Measurements from ENCODE around the gene SATB1. TPM values are rescaled to one million over a fixed set of nuclear protein-coding genes. Genes with fewer than 3 reads are reported as not detected.

SATB1 gene
- total RNA-seq, 2 experiments from 2014 or later = 303 to 305 TPM

DNA sequence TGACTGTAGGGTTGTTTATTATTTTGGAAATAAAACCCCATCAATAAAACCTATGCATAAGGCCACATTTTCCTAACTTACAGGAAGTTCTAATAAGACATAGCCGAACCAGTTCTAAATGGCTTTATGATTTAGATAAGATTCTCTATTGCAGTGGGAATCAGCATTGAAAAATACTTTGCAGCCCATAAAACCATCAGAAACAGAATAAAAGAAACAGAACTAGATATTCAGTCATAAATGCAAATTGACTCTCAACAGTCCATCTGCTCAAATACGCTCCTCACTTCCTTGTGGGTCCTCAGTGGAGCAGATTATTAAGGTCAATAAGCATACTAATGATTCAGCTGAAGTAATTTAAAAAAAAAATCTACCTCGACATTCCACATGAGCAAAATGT is 8.8 kb downstream of the SATB1 start:
- intact Hi-C loops (cut with micrococcal nuclease) = no loop called here
- Mint-ChIP-seq H3K36me3 (ENCODE audit: low read depth) (peaks cover 85% of the 10 kb centered on the region), H3K4me1 (ENCODE audit: low read depth) (peaks cover 92% of the 10 kb centered on the region), H3K4me3 (peak overlapping the region; percentile 36), H3K27ac (peak overlapping the region; percentile 86), H3K27me3 (ENCODE audit: low read depth) (no peaks in the 10 kb centered on the region), H3K9me3 (no peaks in the 10 kb centered on the region)
- no peak for DNase-seq
- CTCF ChIA-PET = no interaction called here

DNA sequence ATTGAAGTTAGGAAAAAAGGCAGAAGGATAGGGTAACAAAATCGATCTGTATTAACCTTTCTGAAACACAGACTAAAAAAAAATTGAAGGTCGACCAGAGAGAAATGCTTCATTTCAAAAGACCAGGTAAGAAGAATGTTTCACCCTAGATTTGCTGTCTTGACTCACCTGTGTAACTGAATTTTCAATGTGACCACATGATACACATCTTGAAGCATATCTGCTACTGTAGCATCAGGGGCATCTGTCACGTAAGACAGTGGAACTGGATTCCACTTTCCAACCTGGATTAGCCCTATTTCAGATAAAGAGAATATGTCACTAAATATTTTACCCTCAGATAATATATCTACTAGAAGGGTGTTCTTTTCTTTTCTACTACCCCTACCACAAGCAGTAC is 9.3 kb downstream of the SATB1 start:
- Mint-ChIP-seq H3K9me3 (no peaks in the 10 kb centered on the region), H3K4me3 (peak overlapping the region; percentile 36), H3K27me3 (ENCODE audit: low read depth) (no peaks in the 10 kb centered on the region), H3K27ac (peak overlapping the region; percentile 86), H3K36me3 (ENCODE audit: low read depth) (peaks cover 83% of the 10 kb centered on the region), H3K4me1 (ENCODE audit: low read depth) (peaks cover 92% of the 10 kb centered on the region)
- intact Hi-C loops (cut with micrococcal nuclease) = no loop called here
- CTCF ChIA-PET = no interaction called here
- no peak for DNase-seq

DNA sequence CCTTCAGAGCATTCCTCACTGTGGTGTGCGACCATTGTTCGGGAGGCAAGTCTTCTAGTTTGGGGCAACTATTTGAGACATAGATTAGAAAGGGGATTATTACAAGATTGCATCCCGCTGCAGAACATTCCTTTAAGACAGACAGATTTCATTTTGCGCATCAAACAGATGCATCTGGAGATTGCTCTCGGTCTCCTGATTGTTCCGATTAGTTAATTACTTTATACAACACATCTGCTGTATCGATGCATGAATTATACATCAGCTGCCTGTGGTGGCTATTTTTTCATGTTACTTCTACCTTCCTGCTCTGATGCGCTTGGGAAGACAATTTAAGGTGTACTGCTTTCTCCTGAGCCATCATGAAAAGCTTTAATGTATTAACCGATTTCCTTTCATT is 10.0 kb downstream of the SATB1 start:
- H3K36me3 Mint-ChIP-seq (ENCODE audit: low read depth) = peaks cover 83% of the 10 kb centered on the region
- peaks cover 91% of the 10 kb centered on the region for H3K4me1 Mint-ChIP-seq (ENCODE audit: low read depth)
- CTCF ChIA-PET = no interaction called here
- peak overlapping the region; percentile 79 for H3K27ac Mint-ChIP-seq
- intact Hi-C loops (cut with micrococcal nuclease) = no loop called here
- no peaks in the 10 kb centered on the region for H3K27me3 Mint-ChIP-seq (ENCODE audit: low read depth)
- H3K4me3 Mint-ChIP-seq = peak overlapping the region; percentile 38
- no peak for DNase-seq
- H3K9me3 Mint-ChIP-seq = no peaks in the 10 kb centered on the region

DNA sequence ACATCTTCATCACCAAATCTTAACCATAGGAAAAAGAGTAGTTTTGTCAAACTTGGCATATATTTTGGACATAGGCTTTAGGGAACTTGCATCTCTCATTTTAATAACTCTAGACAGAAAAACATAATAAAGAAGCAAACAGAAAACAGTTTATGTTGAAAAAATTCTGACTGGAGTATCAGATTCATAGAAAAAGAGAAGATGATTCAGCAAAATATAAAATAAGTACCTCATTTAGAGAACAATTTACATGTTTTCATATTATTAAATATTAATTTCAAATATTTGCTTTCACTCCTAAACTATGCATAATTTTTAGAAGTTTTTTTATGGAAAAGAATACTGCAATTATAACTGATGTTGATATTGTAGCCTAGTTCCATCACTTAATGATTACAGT is 12.5 kb downstream of the SATB1 start:
- peaks cover 90% of the 10 kb centered on the region for H3K4me1 Mint-ChIP-seq (ENCODE audit: low read depth)
- no peak for DNase-seq
- peaks cover 78% of the 10 kb centered on the region for H3K36me3 Mint-ChIP-seq (ENCODE audit: low read depth)
- H3K9me3 Mint-ChIP-seq = no peaks in the 10 kb centered on the region
- peak overlapping the region; percentile 86 for H3K27ac Mint-ChIP-seq
- H3K27me3 Mint-ChIP-seq (ENCODE audit: low read depth) = no peaks in the 10 kb centered on the region
- intact Hi-C loops (cut with micrococcal nuclease) = loop anchor here (1.0 to 2.0 kb wide), 2 partner anchors 8 to 14 kb away; no protein-coding TSS in a partner anchor
- H3K4me3 Mint-ChIP-seq = peak overlapping the region; percentile 69
- CTCF ChIA-PET = no interaction called here

DNA sequence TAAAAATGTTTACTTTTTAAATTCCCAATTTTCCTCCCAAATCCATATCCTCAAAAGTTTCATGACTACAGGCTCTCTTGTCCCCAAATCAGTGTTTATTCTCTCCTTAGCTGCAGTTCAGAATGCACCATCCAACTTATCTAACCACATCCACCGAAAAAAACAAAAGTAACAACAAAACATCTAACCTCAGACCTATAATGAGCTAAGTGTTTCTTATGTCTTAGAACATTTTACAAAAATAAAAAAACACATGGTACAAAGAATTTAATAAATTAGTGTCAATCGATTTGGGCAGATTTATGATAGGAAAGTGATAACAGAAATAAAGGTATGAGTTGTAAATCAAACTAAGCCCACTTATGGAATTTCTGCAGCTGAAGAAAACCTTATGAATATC is 13.6 kb downstream of the SATB1 start:
- CTCF ChIA-PET = interaction anchor here (0.7 kb wide), 2 partner anchors 573 to 1020 kb away, joined by 3 to 6 read pairs; no protein-coding TSS in a partner anchor
- H3K27ac Mint-ChIP-seq = peak overlapping the region; percentile 86
- DNase-seq = no peak
- peaks cover 77% of the 10 kb centered on the region for H3K36me3 Mint-ChIP-seq (ENCODE audit: low read depth)
- peak overlapping the region; percentile 69 for H3K4me3 Mint-ChIP-seq
- intact Hi-C loops (cut with micrococcal nuclease) = no loop called here
- H3K9me3 Mint-ChIP-seq = no peaks in the 10 kb centered on the region
- H3K27me3 Mint-ChIP-seq (ENCODE audit: low read depth) = no peaks in the 10 kb centered on the region
- peaks cover 90% of the 10 kb centered on the region for H3K4me1 Mint-ChIP-seq (ENCODE audit: low read depth)

DNA sequence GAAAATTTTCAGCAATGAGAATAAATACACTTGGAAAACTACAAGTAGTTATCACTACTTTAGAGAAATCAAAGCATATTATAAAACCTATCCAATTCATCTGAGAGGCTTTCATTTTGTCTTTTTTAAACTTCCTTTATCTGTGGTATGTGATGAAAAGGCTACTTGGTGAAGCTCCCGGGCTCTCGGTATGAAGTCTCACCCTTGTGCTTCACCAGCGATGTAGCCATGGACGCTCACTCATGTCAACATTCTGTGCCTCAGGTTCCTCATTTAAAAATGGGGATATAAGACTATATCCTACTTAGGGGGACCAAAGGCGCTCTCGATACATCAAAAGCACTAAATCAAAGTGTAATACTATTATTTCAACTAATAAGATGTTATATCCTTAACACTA is 14.9 kb downstream of the SATB1 start:
- CTCF ChIA-PET = interaction anchor here (0.9 kb wide), 1 partner anchor 15 kb away, joined by 3 read pairs; no protein-coding TSS in a partner anchor
- DNase-seq = no peak
- H3K36me3 Mint-ChIP-seq (ENCODE audit: low read depth) = peaks cover 75% of the 10 kb centered on the region
- peak overlapping the region; percentile 65 for H3K4me3 Mint-ChIP-seq
- intact Hi-C loops (cut with micrococcal nuclease) = no loop called here
- H3K27me3 Mint-ChIP-seq (ENCODE audit: low read depth) = no peaks in the 10 kb centered on the region
- peaks cover 91% of the 10 kb centered on the region for H3K4me1 Mint-ChIP-seq (ENCODE audit: low read depth)
- H3K27ac Mint-ChIP-seq = peak overlapping the region; percentile 89
- H3K9me3 Mint-ChIP-seq = no peaks in the 10 kb centered on the region

DNA sequence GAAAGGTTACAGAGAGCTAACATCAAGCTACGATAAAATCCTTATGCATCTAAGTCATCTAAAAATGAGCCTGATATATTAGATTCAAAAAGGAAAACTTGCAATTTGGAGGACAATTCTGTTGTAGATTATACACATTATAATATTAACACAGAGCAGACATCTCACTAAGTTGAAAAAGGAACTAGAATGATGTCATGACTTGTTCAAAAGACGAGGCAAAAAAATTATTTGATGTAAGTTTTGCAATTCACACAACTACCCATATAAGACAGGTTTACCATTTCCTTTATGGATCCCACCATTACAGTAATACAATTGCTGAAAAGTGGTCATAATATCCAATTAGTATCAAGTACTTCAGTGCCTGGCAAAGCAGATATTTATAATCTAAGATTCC is 15.9 kb downstream of the SATB1 start:
- peaks cover 71% of the 10 kb centered on the region for H3K36me3 Mint-ChIP-seq (ENCODE audit: low read depth)
- H3K4me1 Mint-ChIP-seq (ENCODE audit: low read depth) = peaks cover 91% of the 10 kb centered on the region
- no peak for DNase-seq
- peak overlapping the region; percentile 65 for H3K4me3 Mint-ChIP-seq
- peak overlapping the region; percentile 89 for H3K27ac Mint-ChIP-seq
- H3K27me3 Mint-ChIP-seq (ENCODE audit: low read depth) = no peaks in the 10 kb centered on the region
- intact Hi-C loops (cut with micrococcal nuclease) = loop anchor here (5.0 kb wide), 1 partner anchor 33 kb away; no protein-coding TSS in a partner anchor
- no peaks in the 10 kb centered on the region for H3K9me3 Mint-ChIP-seq
- CTCF ChIA-PET = interaction anchor here (0.9 kb wide), 1 partner anchor 14 kb away, joined by 3 read pairs; no protein-coding TSS in a partner anchor

DNA sequence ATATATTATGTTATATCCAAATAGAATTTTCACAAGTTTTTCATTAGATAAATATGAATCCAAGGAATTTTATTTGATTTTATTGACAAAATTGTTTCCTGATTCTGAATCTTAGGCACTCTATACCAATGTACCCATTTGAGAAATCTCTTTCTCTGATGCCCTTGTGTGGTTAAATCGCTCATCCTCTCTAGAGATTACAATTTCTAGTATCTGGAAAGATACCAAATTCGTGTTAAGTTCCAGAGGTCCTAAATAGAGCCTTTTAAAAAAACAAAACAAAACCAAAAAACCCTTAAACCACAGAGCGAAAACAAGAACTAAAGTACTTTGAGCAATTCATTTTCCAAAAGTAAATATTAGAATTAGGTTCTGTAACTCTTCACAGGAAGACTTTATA is 20.0 kb downstream of the SATB1 start:
- DNase-seq = no peak
- Mint-ChIP-seq H3K4me1 (ENCODE audit: low read depth) (peaks cover 98% of the 10 kb centered on the region), H3K27ac (peak overlapping the region; percentile 78), H3K36me3 (ENCODE audit: low read depth) (peaks cover 79% of the 10 kb centered on the region), H3K9me3 (no peaks in the 10 kb centered on the region), H3K27me3 (ENCODE audit: low read depth) (no peaks in the 10 kb centered on the region), H3K4me3 (peak overlapping the region; percentile 39)
- CTCF ChIA-PET = interaction anchor here (1.0 kb wide), 1 partner anchor 16 kb away, joined by 5 read pairs; no protein-coding TSS in a partner anchor
- intact Hi-C loops (cut with micrococcal nuclease) = loop anchor here (5.0 kb wide), 1 partner anchor 37 kb away; no protein-coding TSS in a partner anchor

DNA sequence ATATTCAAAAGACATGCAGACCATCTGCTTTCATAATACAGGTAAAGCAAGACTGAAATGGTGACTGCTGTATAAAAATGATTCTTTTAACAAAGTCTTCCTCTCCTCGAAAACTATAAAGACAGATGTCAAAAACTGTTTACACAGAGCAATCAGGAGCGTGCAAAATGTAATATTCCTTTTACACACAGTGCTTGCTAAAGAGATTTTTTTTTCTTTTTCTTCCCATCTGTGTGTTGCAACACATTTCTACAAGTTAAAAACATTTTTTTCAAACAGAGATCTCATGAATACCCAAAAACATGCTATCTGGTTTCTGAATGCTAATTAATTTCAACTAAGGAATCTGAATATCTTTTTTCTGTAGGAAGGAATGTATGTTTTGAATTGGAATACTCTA is 22.1 kb downstream of the SATB1 start:
- DNase-seq = no peak
- Mint-ChIP-seq H3K27me3 (ENCODE audit: low read depth) (no peaks in the 10 kb centered on the region), H3K9me3 (no peaks in the 10 kb centered on the region), H3K4me3 (peak overlapping the region; percentile 49), H3K36me3 (ENCODE audit: low read depth) (peaks cover 81% of the 10 kb centered on the region), H3K4me1 (ENCODE audit: low read depth) (peaks cover 96% of the 10 kb centered on the region), H3K27ac (peak overlapping the region; percentile 87)
- CTCF ChIA-PET = interaction anchor here (0.7 to 2.0 kb wide), 3 partner anchors 13 to 1475 kb away, joined by 3 to 5 read pairs (median 4); no protein-coding TSS in a partner anchor
- intact Hi-C loops (cut with micrococcal nuclease) = no loop called here

DNA sequence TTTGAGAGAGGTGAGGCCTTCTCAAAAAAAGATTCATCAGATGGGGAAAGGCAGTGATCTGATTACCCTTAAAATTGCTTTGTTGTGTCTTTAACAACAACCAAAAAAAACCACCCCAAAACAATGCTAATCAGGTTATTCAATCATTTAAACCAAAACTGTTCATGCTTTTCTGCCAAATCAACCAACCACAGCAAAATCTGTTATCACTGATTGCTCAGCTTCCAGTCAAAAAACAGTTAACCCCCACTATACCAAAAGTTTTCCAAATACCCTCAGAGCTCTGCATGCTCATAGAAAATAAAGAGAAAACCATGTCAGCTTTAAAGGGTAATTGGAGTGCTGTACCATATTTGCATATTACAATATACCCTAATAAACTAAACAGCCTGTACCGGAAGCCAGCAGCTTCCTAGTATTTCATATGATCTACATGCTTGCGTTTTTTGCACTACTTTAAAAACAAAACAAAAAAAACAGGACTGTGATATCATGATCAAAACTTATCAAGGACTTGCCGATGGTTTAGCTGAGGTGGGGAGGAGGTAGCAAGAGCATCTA is 22.8 kb downstream of the SATB1 start:
- intact Hi-C loops (cut with micrococcal nuclease) = no loop called here
- peak; percentile 8 for DNase-seq
- no peaks in the 10 kb centered on the region for H3K27me3 Mint-ChIP-seq (ENCODE audit: low read depth)
- H3K27ac Mint-ChIP-seq = peak overlapping the region; percentile 87
- no peaks in the 10 kb centered on the region for H3K9me3 Mint-ChIP-seq
- peak overlapping the region; percentile 49 for H3K4me3 Mint-ChIP-seq
- peaks cover 96% of the 10 kb centered on the region for H3K4me1 Mint-ChIP-seq (ENCODE audit: low read depth)
- H3K36me3 Mint-ChIP-seq (ENCODE audit: low read depth) = peaks cover 79% of the 10 kb centered on the region
- CTCF ChIA-PET = interaction anchor here (0.7 to 2.4 kb wide), 5 partner anchors 12 to 1474 kb away, joined by 3 to 10 read pairs (median 5); no protein-coding TSS in a partner anchor

DNA sequence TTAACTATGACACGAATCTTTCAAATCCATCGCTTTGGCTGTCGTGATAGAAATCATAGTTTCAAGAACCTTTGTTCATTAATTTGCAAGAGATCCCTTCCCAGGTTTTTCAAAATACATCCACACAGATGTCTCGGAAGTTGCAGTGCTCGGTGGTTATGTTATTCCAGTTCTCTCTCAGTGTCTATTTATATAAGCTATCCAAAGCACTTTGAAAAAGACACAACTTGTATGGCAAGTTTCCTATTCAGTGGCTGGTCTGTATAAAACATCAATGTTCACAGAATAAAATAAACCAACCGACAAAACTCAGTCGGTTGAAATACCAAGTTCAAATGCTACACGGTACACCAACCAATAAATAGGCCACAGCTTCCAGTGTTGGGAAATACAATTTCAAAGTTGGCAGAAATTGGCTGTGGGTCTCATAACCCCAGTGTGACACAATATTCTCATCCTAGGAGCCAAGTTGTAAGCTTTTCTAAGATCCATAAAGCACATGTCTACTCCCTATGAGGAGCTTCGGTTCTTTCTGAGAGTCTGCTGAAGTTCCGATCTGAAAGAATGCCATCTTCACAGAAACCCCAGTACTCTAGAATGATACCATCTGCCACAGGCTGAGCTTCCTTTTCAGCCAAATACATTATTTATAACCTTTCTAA is 23.7 kb downstream of the SATB1 start:
- Mint-ChIP-seq H3K27ac (peak overlapping the region; percentile 87), H3K9me3 (no peaks in the 10 kb centered on the region), H3K4me1 (ENCODE audit: low read depth) (peaks cover 96% of the 10 kb centered on the region), H3K36me3 (ENCODE audit: low read depth) (peaks cover 81% of the 10 kb centered on the region), H3K4me3 (peak overlapping the region; percentile 49), H3K27me3 (ENCODE audit: low read depth) (no peaks in the 10 kb centered on the region)
- DNase-seq = no peak
- intact Hi-C loops (cut with micrococcal nuclease) = no loop called here
- CTCF ChIA-PET = interaction anchor here (1.0 to 2.4 kb wide), 5 partner anchors 9 to 357 kb away, joined by 3 to 10 read pairs (median 5); no protein-coding TSS in a partner anchor

DNA sequence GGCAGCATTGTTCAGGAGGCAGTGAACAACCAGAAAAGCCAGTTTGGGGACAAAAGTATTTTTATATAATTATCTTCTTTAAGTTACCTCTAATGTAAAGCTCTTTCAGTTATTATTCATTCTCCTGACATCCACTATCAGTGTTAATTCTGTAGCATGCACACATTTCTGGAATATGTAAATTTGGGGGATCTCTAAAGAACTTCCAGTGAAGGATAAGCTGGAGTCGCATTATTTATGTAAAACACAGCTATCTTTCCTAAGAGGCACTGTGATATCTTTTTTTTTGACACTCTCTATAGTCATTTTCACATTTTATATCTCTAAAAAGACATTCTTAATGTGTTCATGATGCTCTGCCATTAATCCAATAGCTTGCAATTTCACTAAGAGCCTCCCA is 26.7 kb downstream of the SATB1 start:
- no peak overlapping the region for H3K4me3 Mint-ChIP-seq

More for the DNA sequence above, 26.7 kb downstream of the SATB1 start:
- no peaks in the 10 kb centered on the region for H3K27me3 Mint-ChIP-seq (ENCODE audit: low read depth)
- intact Hi-C loops (cut with micrococcal nuclease) = no loop called here
- no peaks in the 10 kb centered on the region for H3K9me3 Mint-ChIP-seq
- peak overlapping the region; percentile 71 for H3K27ac Mint-ChIP-seq
- H3K4me1 Mint-ChIP-seq (ENCODE audit: low read depth) = peaks cover 91% of the 10 kb centered on the region
- peaks cover 81% of the 10 kb centered on the region for H3K36me3 Mint-ChIP-seq (ENCODE audit: low read depth)
- CTCF ChIA-PET = interaction anchor here (0.7 to 1.7 kb wide), 3 partner anchors 9 to 171 kb away, joined by 3 to 21 read pairs (median 3); no protein-coding TSS in a partner anchor
- DNase-seq = no peak

All from activated naive CD4-positive, alpha-beta T cell treated with anti-CD3 and anti-CD28 coated beads for 36 hours (primary cell).